Uterus (tissue), 2 donors: ENCODE measurements around the gene BPIFB6.

Source experiments
- POLR2A ChIP-seq, 2 donors: fragments of 450-650 bp; IDR thresholded peaks; one replicate each; pipeline ENCODE4 v1.6.1; 2016; ENCODE audit warnings: antibody characterized with exemption in 2 of 2, mild to moderate bottlenecking in 1 of 2, moderate library complexity in 1 of 2
- TF ChIP-seq, protein P1 (sequence below), 4 experiments: fragments of 200-600 bp in 2 of 4; fragments of 450-650 bp in 2 of 4; sonication (generic) in 2 of 4; IDR thresholded peaks; one replicate each; pipeline ENCODE4 v1.5.1; 2016 to 2019; ENCODE audit warnings: antibody characterized with exemption in 4 of 4, mild to moderate bottlenecking in 2 of 4, moderate library complexity in 1 of 4

- TF ChIP-seq, protein P1, sequence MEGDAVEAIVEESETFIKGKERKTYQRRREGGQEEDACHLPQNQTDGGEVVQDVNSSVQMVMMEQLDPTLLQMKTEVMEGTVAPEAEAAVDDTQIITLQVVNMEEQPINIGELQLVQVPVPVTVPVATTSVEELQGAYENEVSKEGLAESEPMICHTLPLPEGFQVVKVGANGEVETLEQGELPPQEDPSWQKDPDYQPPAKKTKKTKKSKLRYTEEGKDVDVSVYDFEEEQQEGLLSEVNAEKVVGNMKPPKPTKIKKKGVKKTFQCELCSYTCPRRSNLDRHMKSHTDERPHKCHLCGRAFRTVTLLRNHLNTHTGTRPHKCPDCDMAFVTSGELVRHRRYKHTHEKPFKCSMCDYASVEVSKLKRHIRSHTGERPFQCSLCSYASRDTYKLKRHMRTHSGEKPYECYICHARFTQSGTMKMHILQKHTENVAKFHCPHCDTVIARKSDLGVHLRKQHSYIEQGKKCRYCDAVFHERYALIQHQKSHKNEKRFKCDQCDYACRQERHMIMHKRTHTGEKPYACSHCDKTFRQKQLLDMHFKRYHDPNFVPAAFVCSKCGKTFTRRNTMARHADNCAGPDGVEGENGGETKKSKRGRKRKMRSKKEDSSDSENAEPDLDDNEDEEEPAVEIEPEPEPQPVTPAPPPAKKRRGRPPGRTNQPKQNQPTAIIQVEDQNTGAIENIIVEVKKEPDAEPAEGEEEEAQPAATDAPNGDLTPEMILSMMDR (IDR thresholded peaks at IDR 0.05), result no peak
- no peak for TF ChIP-seq POLR2A (IDR thresholded peaks at IDR 0.05)
Measured at GRCh38 chr20:32995802-32996201, 35.6 kb upstream of the BPIFB6 start.
